Measurements from ENCODE around the gene SLC9B2. TPM values are rescaled to one million over a fixed set of nuclear protein-coding genes. Genes with fewer than 3 reads are reported as not detected.

The SLC9B2 gene
- total RNA-seq, 2 donors from 2014 or later, result 1.3 to 2.9 TPM

DNA sequence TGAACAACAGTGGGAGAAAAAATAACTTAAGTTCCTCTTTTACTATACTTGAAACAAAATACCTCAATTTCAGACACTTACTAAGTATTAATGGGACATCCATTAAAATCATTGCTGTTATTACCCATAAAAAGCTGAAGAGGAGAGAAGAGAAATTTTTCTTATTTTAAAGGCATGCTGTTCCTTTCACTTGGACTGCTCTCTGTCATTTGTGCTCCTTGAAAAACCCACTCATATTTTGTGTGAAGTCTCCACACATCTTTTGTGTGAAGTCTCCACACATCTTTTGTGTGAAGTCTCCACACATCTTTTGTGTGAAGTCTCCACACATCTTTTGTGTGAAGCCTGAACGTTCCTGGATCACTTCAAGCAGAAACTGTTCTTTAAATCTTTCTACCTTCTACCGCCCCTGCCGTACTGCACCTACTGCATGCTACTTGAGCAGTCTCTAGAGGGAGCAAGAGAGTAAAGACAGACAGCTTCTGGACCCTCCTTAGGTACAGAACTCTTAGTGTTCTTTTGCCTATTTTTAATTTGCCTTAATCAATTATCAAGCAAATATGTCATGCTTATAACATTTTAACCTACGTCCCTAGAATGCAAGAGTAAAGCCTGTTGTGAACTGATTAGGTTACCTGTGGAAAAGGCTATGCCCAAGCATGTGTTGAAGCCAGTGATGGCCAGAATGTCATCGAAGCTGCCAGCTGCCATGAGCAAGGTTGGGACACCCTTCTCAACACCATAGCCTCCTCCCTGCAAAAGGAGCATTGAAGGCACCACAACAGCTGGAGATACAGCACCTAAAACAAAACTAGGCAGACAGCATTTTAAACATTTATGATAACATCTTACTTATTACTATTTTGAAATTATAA lies 29.9 kb downstream of the SLC9B2 start:
- Histone ChIP-seq H3K36me3 (no peaks in the 10 kb centered on the region), H3K27ac (no peak overlapping the region), H3K9me3 (no peaks in the 10 kb centered on the region), H3K27me3 (no peaks in the 10 kb centered on the region), H3K9ac (ENCODE audit: low read depth in 2 of 2, low read length in 2 of 2) (no peak overlapping the region), H3K4me3 (no peak overlapping the region), H3K4me1 (no peaks in the 10 kb centered on the region)
- TF ChIP-seq, protein P1, sequence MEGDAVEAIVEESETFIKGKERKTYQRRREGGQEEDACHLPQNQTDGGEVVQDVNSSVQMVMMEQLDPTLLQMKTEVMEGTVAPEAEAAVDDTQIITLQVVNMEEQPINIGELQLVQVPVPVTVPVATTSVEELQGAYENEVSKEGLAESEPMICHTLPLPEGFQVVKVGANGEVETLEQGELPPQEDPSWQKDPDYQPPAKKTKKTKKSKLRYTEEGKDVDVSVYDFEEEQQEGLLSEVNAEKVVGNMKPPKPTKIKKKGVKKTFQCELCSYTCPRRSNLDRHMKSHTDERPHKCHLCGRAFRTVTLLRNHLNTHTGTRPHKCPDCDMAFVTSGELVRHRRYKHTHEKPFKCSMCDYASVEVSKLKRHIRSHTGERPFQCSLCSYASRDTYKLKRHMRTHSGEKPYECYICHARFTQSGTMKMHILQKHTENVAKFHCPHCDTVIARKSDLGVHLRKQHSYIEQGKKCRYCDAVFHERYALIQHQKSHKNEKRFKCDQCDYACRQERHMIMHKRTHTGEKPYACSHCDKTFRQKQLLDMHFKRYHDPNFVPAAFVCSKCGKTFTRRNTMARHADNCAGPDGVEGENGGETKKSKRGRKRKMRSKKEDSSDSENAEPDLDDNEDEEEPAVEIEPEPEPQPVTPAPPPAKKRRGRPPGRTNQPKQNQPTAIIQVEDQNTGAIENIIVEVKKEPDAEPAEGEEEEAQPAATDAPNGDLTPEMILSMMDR (IDR thresholded peaks at IDR 0.05), result peak; percentile 65
- intact Hi-C loops (cut with DNase I), result no loop called here
- DNase-seq, result peak; percentile 22

DNA sequence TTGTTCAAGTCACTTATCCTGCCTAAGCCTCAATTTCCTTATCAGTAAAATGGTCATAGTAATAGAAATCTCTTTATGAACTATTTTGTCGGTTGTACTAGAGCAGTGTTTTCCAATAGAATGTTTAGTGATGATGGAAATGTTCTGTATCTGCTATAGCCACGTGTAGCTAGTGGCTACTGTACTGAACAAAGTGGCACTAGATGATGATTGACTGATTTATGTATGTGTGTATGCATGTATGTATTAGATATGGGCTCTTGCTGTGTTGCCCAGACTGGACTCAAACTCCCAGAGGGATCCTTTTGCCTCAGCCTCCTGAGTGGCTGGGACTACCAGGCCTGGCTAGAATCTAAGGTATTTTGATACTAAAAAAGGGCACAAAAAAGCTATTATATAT lies 32.4 kb downstream of the SLC9B2 start:
- intact Hi-C loops (cut with DNase I), result no loop called here
- Histone ChIP-seq H3K36me3 (no peaks in the 10 kb centered on the region), H3K4me3 (no peak overlapping the region), H3K4me1 (no peaks in the 10 kb centered on the region), H3K27me3 (no peaks in the 10 kb centered on the region), H3K9me3 (no peaks in the 10 kb centered on the region), H3K27ac (no peak overlapping the region), H3K9ac (ENCODE audit: low read depth in 2 of 2, low read length in 2 of 2) (no peak overlapping the region)
- DNase-seq, result no peak
- TF ChIP-seq, protein P1 (IDR thresholded peaks at IDR 0.05), result no peak

DNA sequence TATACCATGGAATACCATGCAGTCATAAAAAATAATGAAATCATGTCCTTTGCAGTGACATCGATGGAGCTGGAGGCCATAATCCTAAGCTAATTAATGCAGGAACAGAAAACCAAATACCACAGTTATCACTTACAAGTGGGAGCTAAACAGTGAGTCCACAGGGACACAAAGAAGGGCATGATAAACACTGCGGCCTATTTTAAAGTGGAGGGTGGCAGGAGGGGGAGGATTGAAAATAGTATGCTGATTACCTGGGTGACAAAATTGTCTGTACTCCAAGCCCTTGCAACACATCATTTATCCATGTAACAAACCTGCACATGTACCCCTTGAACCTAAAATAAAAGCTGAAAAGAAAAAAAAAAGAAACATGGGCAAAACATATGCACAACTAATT lies 40.4 kb downstream of the SLC9B2 start:
- H3K4me3 ChIP-seq, result no peak overlapping the region
- no peak overlapping the region for H3K27ac ChIP-seq
- no peak for DNase-seq
- intact Hi-C loops (cut with DNase I), result no loop called here
- H3K27me3 ChIP-seq, result no peaks in the 10 kb centered on the region
- H3K9me3 ChIP-seq, result no peaks in the 10 kb centered on the region
- no peaks in the 10 kb centered on the region for H3K4me1 ChIP-seq
- no peak overlapping the region for H3K9ac ChIP-seq (ENCODE audit: low read depth in 2 of 2, low read length in 2 of 2)
- TF ChIP-seq, protein P1 (IDR thresholded peaks at IDR 0.05), result no peak
- no peaks in the 10 kb centered on the region for H3K36me3 ChIP-seq

DNA sequence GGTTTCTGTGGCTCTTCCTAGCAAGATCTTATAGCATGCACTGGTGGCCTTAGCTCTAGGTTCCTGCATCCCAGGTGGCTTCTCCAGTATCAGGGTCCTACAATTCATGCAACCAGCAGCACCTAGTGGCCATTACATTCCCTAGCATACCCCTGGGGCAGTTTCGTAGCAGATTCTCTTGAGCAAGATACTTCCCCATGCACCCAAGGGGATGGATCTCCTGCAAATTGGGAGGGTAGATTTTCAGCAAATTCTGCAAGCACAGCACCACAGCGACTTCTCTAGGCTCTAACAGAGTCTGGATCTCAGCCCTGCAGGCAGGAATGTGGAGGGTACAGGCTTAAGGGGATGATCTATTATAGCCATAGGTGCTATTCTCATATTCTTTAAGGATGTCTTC lies 44.0 kb downstream of the SLC9B2 start:
- TF ChIP-seq, protein P1 (IDR thresholded peaks at IDR 0.05), result no peak
- Histone ChIP-seq H3K36me3 (no peaks in the 10 kb centered on the region), H3K27me3 (no peaks in the 10 kb centered on the region), H3K4me1 (no peaks in the 10 kb centered on the region), H3K27ac (no peak overlapping the region), H3K4me3 (no peak overlapping the region), H3K9ac (ENCODE audit: low read depth in 2 of 2, low read length in 2 of 2) (no peak overlapping the region), H3K9me3 (no peaks in the 10 kb centered on the region)
- no peak for DNase-seq
- intact Hi-C loops (cut with DNase I), result no loop called here

DNA sequence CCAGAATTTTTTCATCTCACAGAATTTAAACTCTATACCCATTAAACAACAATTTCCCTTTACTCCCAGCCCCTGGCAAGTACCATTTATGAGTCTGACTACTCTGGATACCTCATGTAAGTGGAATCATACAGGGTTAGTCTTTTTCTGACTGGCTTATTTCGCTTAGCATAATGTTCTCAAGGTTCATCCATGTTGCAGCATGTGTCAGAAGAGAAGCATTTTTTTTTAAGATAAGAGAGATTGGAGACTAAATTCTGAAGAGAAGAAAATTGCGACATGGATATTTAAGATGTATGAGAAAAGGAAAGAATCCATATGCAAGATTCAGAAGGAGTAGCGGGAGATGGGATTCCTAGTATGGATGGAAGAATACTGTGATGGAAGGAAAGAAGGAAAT lies 45.8 kb downstream of the SLC9B2 start:
- H3K27me3 ChIP-seq, result no peaks in the 10 kb centered on the region
- no peak for DNase-seq
- TF ChIP-seq, protein P1 (IDR thresholded peaks at IDR 0.05), result no peak
- no peak overlapping the region for H3K9ac ChIP-seq (ENCODE audit: low read depth in 2 of 2, low read length in 2 of 2)
- no peak overlapping the region for H3K27ac ChIP-seq
- intact Hi-C loops (cut with DNase I), result no loop called here
- H3K4me3 ChIP-seq, result no peak overlapping the region
- no peaks in the 10 kb centered on the region for H3K9me3 ChIP-seq
- no peaks in the 10 kb centered on the region for H3K36me3 ChIP-seq
- H3K4me1 ChIP-seq, result no peaks in the 10 kb centered on the region
